Bronchial epithelial cell (primary cell): ENCODE results near the gene PCARE. TPM values are rescaled to one million over a fixed set of nuclear protein-coding genes. Genes with fewer than 3 reads are reported as not detected.

Experiments
- DNase-seq: peaks from one replicate; pipeline ENCODE4 v3.0.0-alpha.2; 2010; ENCODE audit warnings: low read depth
- FAIRE-seq: peaks from 2 replicates; lab custom pipeline; 2011; peaks lifted over from hg19 to GRCh38; lab: Jason Lieb, UNC
- H3K27me3 ChIP-seq: 2 replicates; pipeline ENCODE4 v1.5.1; 2011; ENCODE audit warnings: low read length; ENCODE audit not compliant: control insufficient read depth, insufficient read depth
- H3K36me3 ChIP-seq: 2 replicates; pipeline ENCODE4 v1.5.1; 2011; ENCODE audit warnings: low read length; ENCODE audit not compliant: control insufficient read depth, insufficient read depth
- H3K4me3 ChIP-seq: 2 replicates; pipeline ENCODE4 v1.5.1; 2011; ENCODE audit warnings: mild to moderate bottlenecking, low read depth, low read length, control low read depth
- total RNA-seq: library from RNA; depleted of rRNA; stranded (reverse); fragments of >200 nt; gene quantifications from 2 replicates; pipeline ENCODE4 v1.2.1, GENCODE V29; 2014
- TF ChIP-seq, protein P1 (sequence below): IDR thresholded peaks from 2 replicates; pipeline ENCODE4 v1.5.1; 2011; ENCODE audit warnings: mild to moderate bottlenecking, moderate library complexity, low read length, control low read depth, inconsistent platforms; ENCODE audit not compliant: insufficient read depth, severe bottlenecking

The PCARE gene
- total RNA-seq, 1 donor from 2014 or later: not detected

DNA sequence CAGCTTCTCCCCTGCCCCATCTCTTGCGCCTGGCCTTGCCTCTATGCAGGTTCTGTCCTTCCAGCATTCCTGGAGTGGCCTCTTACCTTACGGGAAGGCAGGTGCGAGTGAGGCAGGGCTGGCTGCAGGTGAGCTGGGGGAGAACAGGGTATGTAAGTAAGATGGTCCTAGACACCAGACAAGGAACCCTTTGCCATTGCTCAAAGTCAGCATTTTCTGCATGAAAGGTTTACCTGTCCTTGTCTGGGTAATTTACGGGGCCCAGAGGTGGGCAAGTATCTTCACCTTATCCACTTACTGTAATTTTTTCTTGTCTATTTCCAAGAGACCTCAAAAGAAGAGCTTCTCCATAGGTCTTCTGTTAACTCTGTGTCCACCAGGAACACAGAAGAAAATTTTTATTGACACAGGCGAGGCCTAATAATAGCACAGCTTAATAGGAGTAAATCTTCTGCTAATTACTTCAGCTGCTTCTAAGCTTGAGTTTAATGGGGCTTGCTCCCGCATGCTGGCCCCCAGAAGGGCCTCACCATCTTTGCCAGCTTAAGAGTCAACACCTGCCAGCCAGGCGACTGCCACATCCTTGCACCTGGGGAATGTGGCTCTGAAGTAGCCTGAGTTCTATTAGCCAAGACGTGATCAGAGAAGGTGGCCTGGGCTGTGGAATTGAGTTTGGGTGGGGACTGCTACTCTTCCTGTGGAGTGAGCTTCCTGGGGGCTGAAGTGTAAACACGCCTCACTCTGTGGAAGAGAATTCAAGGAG lies 27.1 kb downstream of the PCARE start:
- TF ChIP-seq, protein P1, sequence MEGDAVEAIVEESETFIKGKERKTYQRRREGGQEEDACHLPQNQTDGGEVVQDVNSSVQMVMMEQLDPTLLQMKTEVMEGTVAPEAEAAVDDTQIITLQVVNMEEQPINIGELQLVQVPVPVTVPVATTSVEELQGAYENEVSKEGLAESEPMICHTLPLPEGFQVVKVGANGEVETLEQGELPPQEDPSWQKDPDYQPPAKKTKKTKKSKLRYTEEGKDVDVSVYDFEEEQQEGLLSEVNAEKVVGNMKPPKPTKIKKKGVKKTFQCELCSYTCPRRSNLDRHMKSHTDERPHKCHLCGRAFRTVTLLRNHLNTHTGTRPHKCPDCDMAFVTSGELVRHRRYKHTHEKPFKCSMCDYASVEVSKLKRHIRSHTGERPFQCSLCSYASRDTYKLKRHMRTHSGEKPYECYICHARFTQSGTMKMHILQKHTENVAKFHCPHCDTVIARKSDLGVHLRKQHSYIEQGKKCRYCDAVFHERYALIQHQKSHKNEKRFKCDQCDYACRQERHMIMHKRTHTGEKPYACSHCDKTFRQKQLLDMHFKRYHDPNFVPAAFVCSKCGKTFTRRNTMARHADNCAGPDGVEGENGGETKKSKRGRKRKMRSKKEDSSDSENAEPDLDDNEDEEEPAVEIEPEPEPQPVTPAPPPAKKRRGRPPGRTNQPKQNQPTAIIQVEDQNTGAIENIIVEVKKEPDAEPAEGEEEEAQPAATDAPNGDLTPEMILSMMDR: no peak
- Histone ChIP-seq H3K36me3 (no peaks in the 10 kb centered on the region), H3K4me3 (no peak overlapping the region), H3K27me3 (peaks cover 5% of the 10 kb centered on the region)
- DNase-seq: no peak
- no peak for FAIRE-seq

DNA sequence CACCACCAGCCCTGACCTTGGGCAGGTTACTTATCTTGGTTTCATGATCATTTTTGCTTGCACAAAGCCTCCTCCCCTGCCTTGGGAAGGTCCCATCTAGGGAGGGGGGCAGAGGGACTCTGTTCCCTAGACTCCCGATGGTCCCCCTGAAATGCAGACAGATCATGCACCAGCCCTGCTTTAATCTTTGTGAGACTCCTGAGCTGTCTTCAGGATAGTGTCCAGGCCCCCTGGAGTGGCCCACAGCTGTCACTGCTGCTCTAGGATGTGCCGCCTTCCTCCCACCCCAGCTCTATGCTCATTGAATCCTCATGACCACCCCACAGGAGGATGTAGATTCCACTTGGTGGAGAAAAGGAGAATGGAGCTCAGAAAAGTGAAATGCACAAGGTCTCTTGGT lies 28.0 kb downstream of the PCARE start:
- Histone ChIP-seq H3K27me3 (peaks cover 5% of the 10 kb centered on the region), H3K4me3 (no peak overlapping the region), H3K36me3 (no peaks in the 10 kb centered on the region)
- FAIRE-seq: no peak
- TF ChIP-seq, protein P1: no peak
- DNase-seq: no peak

DNA sequence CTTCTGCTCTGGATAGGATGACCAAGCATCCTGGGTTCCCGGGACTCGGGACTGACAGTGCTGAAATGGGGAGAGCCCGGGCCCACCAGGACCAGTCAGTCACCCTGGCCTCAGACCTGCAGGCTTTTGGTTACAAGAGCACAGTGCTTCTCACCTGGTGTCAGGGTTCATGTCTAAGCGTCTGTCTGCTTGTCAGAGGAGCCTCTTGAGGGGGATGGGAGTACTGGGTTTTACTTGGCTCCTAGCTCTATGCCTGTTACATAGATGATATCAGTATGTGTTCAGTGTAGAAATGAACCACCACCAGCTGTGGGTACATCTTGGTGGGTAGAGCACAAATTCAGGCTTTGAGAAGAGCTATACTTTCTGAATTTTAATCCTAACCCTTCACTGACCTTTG lies 29.9 kb downstream of the PCARE start:
- TF ChIP-seq, protein P1: no peak
- DNase-seq (no peak), FAIRE-seq (no peak)

DNA sequence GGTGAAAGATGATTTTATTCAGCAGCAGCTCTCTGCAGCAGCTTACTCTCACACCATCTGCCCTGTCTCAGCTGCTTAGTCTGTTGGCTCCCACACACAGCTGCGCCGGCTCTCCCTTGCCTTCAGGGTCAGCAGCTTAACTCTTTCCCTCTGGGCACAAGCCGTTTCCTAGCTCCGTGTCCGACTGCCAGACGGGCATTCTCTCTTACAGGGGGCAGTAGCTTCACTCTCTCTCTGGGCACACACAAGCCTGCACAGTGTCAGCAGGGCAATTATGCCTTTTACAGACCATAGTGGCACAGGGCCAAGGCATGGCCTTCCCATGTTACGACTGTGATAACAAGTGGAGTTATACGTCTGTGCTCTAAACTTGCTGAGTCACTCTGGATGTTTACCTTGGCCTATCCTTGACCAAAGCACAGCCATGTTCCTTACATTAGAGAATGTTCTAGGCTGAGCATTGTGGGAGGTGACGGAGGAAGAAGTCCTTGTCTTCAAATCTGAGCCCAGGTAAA lies 31.7 kb downstream of the PCARE start:
- no peak for FAIRE-seq

More for the DNA sequence above, 29.9 kb downstream of the PCARE start:
- Histone ChIP-seq H3K36me3 (no peaks in the 10 kb centered on the region), H3K4me3 (no peak overlapping the region), H3K27me3 (peaks cover 4% of the 10 kb centered on the region)

DNA sequence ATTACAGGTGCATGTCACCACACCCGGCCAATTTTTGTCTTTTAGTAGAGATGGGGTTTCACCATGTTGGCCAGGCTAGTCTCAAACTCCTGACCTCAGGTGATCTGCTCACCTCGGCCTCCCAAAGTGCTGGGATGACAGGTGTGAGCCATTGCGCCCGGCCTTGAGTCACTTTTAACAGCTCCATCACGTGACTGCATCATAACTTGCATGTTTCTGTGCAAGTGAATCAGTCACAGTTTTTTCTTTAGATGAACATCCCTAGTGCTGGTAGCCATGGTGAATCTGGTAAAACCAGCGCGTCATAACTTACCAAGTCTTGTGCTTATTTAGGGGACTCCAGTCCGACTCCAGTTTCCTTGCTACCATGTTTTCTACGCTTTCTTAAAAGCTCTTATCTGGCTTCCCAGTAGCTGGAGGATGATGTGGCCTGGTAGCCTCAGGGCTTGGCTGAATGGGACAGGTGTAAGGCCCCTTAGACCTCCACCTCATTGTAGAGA lies 33.1 kb downstream of the PCARE start:
- TF ChIP-seq, protein P1: no peak
- FAIRE-seq (no peak), DNase-seq (no peak)
- Histone ChIP-seq H3K27me3 (peaks cover 4% of the 10 kb centered on the region), H3K36me3 (no peaks in the 10 kb centered on the region), H3K4me3 (no peak overlapping the region)

More for the DNA sequence above, 31.7 kb downstream of the PCARE start:
- Histone ChIP-seq H3K27me3 (peaks cover 4% of the 10 kb centered on the region), H3K36me3 (no peaks in the 10 kb centered on the region), H3K4me3 (no peak overlapping the region)
- no peak for DNase-seq
- TF ChIP-seq, protein P1: no peak
